ENCODE results near the gene PPP2R5B.
"Not testable (repeated sequence)": the region's sequence is repeated elsewhere in the genome, so short reads cannot be mapped to it uniquely, and the experiment has no call there.

The PPP2R5B gene

DNA sequence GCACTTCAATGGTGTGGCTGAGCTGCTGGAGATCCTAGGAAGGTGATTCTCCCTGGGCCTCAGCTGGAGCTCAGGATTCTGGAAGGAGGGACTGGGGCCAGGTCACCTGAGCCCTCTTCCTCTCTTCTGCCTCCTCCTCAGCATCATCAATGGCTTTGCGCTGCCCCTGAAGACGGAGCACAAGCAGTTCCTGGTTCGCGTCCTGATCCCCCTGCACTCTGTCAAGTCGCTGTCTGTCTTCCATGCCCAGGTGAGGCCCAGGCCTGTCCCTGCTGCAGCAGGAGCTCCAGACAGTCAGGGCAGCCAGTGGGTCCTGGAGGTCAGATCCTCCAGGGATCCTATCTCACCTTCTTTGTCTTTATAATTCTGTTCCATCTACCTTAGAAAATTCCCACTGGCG is 5.9 kb downstream of the PPP2R5B start:
- FAIRE-seq, result no peak

DNA sequence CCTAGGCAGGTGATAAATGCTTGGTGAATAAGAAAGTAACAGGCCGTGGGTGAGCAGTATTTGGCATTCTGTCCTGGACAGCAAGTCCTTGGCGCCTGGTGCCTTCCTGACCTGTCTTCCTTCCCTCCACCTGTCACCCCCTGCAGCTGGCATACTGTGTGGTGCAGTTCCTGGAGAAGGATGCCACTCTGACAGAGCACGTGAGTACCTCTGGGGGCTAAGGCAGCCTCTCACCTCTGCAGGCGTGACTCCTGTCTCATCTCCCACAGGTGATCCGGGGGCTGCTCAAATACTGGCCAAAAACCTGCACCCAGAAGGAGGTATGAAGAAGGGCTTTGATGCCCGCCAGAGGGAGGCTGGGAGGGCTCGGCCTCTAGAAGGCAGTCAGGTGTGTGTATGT is 6.8 kb downstream of the PPP2R5B start:
- no peak for FAIRE-seq

DNA sequence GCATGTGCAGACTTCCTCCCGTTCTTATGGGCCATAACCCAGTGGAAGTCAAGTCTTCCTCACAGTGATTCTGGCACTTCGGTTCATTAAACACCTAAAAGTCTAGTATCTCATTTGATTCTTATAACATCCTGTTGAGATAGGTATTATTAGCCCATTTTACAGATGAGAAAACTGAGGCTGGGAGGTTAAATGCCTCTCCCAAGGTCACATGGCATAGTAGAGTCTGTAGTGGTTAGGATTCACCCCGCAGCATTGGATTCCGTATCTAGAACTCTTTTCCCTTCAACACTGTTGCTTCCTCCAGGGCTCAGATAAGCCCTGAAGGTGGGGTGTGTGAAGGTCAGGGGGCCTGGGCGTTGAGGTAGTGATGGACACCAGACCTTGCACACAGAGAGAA is 7.8 kb downstream of the PPP2R5B start:
- FAIRE-seq, result no peak

- FAIRE-seq, result no peak
Measured at GRCh38 chr11:64933213-64933934, 8.9 kb downstream of the PPP2R5B start.

DNA sequence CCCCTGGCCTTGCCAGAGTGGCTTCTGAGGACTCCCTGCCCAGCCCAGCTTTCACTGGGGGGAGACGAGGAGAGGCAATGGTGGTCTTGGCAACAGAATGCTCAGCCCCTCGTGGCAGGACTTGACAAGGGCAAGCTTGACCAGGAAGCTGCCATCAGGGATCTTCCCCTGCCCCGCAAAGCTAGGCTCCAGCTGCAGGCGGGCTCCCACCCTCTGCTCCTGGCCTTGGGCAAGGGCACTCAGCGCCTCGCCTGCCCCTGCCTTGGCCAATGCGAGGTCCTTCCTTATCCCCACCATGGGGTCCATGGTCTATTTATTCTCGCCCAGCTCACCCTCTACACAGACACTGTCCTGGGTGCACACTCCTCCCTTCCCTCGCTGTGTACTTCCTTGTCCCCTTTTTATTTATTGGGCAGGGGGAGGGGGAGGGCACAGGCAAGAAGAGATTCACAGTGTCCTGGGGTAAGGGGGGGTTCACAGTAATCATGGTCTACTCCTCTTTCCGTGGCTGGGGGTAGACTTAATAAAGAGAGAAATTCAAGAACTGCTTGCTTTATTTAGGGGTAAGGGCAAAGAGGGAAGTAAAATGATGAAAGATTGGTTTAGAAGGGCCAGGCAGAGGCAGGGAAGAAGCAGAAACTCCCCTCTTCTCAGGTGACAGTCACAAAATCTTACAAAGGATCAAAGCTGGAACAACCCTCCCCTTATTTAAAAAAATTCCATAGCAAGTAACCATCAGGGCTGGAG is 9.6 kb downstream of the PPP2R5B start:
- no peak for FAIRE-seq

GRCh38 chr11:64934682-64935358 is 10.3 kb downstream of the PPP2R5B start:
- no peak for FAIRE-seq

DNA sequence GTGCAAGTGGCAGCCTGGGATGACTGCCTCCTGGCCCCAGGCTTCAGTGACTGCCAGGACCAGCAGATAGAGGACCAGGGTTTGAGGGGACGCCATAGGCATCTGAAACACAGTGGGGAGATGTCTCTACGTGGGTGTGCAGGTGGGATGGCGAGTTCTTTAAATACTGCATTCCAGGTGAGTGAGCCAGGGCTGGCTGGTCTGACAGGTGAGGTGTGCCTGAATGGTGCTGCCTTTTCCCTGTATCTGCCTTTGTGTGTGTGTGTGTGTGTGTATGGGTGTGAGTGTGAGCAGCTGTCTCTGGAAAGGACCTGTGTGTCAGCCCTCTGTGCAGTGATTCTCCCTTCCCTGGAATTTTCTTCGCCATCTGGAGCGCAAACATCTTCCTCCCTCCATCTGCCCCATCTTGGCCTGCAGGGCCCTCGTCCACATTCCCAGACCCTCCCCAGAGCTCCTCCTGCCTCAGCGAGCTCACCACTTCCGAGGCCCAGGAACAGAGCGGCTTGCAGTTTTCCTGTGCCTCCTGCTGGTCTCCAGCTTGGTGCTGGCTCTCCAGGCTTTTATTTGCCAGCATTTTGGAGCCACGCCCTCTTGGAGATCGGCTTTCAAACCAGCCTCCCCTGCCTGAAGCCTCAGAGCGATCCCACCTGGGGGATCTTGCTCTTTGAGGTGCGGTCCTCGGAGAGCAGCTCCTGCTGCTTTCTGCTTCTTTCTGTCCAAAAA is 11.0 kb downstream of the PPP2R5B start, which contains the start of gene GPHA2:
TSS of gene GPHA2 (minus strand) at position 535 of the 723 bp plus-strand sequence. CDS start at position 102, 433 bp downstream.
- no peak for FAIRE-seq

DNA sequence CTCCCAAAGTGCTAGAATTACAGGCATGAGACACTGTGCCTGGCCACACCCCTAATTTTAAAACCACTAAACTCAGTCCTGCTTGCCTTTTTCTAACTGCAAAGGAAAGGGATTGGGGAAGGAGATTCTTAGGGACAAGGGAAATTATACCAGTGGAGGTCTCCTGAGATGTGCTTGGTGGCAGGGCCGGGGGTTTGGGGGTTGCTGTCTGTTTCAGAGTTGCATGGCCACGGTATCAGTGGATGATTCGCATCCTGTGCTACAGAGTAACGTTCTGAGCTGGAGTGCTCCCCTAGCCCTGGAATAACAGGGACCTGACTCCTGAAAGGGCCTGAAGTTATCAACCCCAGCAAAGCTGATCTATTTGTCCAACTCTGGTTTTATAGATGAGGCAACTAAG is 12.1 kb downstream of the PPP2R5B start:
- FAIRE-seq, result no peak

DNA sequence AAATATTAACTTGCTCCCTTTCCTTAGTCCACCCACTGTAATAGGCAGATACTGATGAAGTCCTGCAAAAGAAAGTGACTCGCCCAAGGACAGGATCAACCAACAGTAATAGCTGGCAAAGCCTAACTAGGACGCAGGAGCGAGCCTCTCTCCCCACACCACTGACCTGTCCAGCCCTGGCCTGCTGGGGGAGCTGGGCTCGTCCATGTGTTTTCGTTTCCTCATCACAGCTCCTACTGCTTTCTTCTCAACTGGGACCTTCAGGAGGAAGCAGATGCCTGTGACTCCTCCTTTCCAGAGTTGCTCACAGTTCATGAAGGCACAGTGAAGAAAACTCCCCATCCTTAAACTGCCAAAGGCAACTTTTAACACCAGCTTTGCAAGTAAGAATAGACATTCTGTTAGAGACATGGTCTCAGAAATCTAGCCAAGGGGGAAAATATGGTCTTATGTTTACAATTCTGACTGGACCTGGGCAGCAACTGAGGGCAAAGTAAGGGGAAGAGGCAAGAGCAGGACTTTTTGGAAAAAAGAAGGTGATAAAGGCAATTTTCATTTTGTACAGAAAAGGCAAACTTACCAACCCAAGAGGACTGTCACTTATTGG is 22.8 kb downstream of the PPP2R5B start:
- no peak for FAIRE-seq

- FAIRE-seq, result no peak
Measured at GRCh38 chr11:64951529-64951928, 27.0 kb downstream of the PPP2R5B start.

DNA sequence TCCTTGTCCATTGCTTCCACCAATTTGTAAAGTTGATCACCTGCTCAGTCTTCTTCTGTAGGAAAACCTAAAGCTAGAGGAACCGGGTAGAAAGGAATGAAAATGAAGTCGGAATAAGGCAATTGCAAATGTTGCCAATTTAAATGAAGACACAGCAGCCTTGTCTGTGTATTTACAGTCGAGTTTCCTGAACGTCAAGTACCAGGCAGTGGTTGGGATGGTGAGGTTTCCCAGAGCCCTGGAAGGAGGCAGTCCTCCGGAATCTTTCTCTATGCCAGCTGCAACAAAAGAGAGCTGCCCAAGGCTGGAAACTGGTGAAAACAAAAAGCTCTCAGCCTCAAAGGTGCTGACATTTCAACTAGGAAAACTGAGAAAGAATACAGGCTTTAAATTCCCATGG is 29.7 kb downstream of the PPP2R5B start:
- FAIRE-seq, result no peak

DNA sequence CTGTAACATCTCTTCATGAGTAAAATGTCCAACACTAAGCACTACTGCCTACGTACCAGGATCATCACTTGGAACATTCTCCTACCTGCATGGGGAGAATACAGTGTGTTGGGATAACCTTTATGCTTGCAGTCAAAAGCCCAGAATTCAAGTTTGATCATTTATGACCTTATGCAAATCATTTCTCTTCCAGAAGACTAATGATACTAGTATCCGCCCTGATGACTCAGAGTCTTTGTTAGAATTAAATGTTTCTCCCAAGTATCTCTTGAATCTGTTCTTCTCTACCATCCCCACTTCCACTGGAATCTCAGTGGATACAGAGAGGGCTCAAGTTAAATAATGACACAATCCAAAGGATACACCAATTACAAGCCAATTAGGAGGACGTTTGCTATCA is 35.0 kb downstream of the PPP2R5B start:
- FAIRE-seq, result no peak

DNA sequence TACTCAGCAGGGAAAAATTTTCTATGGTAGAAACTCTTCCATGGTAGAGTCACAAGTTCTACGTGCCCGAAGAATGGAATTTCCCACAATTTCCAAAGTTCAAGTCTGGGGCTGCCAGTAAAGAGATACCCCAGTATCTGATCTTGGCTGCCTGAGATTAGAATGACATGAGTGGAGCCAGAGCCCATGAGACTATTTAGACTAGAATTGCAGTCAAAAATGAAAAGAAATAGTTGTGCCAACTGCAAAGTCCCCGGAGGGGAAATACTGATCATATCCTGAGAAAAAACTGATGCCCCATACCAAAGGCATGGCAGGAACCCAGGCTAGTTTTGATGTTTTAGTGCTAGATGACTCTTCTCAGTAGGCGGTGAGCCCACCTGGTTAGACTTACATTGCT is 36.2 kb downstream of the PPP2R5B start:
- FAIRE-seq, result no peak

- no peak for FAIRE-seq
Measured at GRCh38 chr11:64963072-64963631, 38.7 kb downstream of the PPP2R5B start.

- FAIRE-seq, result no peak
Measured at GRCh38 chr11:64967375-64967774, 42.9 kb downstream of the PPP2R5B start.

- FAIRE-seq, result peak; percentile 62
Measured at GRCh38 chr11:64969209-64969608, 44.7 kb downstream of the PPP2R5B start.

- no peak for FAIRE-seq
Measured at GRCh38 chr11:64970731-64971151, 46.3 kb downstream of the PPP2R5B start.

DNA sequence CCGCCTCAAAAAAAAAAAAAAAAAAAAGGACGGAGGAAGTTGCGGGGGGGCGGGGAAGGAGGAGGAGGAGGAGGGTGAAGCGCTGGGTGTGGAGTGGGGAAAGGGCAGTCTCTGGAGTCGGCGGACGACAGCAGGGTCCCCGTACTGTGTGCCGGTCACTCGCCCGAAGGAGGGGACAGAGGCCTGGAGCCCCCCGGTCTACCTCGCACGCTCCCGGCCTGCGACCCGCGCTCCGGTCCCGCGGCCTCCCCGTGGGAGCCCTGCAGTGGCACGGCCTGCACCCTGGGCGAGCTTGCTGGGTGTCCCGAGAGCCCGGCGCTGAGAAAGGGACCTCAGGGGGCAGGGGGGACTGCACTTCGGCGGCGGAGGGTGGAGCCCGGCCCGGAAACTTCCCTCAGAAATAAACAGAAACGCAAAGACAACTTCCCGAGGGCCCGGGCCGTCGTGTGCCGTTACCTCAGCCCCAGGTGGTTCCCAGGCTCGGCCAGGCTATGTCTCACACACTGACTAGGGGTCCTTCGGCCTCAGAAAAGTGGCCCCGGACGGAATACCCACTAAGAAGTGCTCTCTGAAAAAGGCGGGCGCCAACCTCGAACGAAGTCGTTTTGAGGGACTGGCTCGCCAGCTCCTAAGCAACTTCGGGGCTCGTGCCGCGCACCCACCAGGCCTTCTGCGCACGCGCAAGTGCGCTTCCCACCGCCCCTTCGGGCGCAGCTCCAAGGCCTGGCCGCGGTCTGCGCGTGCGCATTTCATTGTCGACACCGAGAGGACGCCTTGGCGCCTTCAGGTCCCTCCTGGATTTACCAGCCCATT is 47.1 kb downstream of the PPP2R5B start, which contains the start of gene MAJIN:
TSS of gene MAJIN (minus strand) at position 688 of the 813 bp plus-strand sequence. CDS start 12,703 bp downstream, outside the sequence.
- FAIRE-seq, result no peak

DNA sequence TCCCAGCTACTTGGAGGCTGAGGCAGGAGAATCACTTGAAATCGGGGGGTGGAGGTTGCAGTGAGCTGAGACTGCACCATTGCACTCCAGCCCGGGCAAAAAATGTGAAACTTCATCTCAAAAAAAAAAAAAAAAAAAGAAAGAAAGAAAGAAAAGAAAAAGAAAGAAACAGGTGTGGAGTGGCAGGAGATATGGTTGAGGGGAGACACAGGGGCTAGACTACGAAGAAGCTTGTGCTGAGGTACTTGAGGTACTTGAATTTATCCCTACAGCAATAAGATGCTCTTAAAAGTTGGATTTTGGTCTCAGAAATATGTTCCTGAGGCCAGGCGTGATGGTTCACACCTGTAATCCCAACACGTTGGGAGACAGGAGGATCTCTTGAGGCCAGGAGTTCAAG is 49.6 kb downstream of the PPP2R5B start:
- FAIRE-seq, result no peak

GRCh38 chr11:64976651-64977050 is 52.2 kb downstream of the PPP2R5B start:
- no peak for FAIRE-seq

DNA sequence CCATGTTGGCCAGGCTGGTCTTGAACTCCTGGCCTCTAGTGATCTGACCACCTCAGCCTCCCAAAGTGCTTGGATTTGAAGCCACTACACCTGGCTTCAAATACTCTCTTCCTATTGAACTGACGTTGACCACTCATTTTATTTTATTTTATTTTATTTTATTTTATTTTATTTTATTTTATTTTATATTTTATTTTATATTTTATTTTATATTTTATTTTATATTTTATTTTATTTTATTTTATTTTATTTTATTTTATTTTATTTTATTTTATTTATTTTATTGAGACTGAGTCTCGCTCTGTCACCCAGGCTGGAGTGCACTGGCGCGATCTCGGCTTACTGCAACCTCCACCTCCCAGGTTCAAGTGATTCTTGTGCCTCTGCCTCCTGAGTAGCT is 58.9 kb downstream of the PPP2R5B start:
- not testable (repeated sequence) for FAIRE-seq
